Stimulated activated CD4-positive, alpha-beta T cell treated with anti-CD3 and anti-CD28 coated beads, Interleukin-15, amount 100 ng/mL, for 48 hours (primary cell): ENCODE data around the gene PLEKHA6.

ENCODE experiments used
- DNase-seq, 2 donors: peaks; one replicate each; pipeline ENCODE4 v3.0.0-alpha.2; 2020; ENCODE audit warnings: low read depth in 2 of 2

Gene PLEKHA6

DNA sequence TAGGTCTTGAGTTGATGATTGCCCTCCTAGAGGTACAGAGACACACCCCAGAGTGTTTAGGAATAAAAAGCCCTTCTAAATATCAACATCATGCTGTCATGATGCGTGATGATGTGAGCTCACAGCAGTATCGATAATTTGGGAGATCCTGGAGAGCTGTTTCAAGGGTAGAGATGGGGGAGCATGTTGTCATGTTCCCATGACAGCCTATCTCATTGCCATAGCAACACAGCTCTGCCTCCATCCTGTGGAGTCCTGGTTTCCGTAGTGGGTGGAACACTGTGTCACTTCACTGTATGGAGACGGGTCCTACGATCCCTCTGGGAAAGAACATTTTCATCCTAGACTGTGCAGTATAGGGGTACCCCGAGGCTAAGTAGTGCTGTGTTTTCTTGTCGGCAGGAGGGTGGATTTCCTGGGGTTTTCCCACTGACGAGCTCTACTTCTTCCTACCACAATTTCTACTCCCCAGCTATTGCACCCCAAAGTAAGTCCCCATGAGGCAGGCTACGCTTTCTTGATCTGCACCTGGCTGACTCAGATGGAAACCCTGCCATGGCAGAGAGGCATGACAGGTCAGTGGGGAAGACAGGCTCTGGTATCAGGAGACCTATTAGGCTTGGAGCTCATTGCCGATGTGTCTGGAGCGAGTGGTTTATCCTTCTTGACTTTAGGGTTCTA lies 170.6 kb downstream of the PLEKHA6 start:
- no peak for DNase-seq

DNA sequence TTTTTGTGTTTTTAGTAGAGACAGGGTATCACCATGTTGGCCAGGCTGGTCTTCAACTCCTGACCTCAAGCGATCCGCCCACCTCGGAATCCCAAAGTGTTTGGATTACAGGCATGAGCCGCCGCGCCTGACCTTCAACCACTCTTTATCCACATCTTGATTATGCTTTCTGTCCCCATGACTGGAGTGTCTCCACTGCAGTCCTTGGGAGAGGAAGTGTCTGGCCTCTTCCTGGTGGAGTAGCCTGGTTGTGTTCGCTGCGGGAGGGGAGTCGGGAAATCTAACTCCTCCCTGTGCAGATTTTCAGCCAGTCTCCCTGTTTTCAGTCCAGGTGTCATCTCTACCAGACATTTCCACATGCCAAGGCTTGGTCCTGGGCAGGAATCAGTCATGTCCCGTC lies 173.1 kb downstream of the PLEKHA6 start:
- DNase-seq = no peak

GRCh38 chr1:204181116-204181515 lies 178.6 kb downstream of the PLEKHA6 start:
- DNase-seq = no peak

DNA sequence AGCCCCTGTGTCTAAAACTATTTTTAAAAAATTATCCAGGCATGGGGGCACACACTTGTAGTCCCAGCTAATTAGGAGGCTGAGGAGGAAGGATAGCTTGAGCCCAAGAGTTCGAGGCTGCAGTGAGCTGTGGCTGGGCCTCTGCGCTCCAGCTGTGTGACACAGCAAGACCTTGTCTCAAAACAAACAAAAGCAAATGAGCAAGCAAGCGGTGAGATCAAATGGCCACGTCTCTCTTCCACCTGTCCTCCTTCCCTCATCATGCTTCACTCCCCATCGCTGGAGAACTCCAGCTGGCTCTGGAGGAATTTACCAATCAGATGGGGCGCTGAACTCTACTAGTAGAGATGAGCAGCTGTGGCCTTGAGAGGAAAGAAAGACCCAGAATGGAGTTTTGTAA lies 179.6 kb downstream of the PLEKHA6 start:
- no peak for DNase-seq

- DNase-seq = no peak
Observed at GRCh38 chr1:204178487-204179281, 181.0 kb downstream of the PLEKHA6 start.

DNA sequence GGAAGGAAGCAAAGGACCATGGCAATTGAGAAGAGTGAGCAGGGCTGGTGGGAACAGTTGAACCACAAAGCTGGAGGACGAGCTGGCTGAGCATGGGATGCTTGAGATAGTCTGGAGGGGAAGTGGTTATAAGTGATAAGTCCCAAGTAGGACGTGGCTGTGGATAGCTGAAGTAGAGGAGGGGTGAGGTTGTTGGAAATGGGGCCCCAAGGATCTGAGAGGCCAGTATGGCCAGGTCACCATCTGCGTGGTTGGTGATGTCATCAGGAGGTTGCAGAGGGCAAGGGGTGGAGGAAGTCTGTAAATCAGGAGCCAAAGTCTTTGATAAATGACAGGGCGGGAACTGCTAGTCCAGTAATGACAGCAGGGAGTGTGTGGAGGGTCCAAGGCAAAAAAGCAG lies 182.6 kb downstream of the PLEKHA6 start:
- no peak for DNase-seq

DNA sequence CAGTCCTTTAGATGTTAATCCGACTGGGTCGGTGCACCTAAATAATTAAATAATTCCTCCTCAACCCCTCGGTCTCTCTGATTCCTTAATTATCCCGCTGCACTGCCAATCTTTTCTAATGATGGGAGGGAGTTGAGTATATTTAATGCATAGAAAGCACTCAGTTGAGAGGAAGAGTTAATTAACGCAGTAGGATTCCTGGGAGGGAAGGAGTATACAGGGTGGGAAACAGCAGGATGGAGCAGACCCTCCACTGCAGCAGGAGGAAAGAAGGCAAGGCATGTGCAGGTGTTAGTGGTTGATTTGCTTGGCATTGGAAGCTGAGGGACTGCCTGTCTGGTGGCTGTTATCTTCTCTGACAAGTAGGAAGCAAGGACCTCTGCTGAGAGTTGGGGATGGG lies 183.7 kb downstream of the PLEKHA6 start:
- no peak for DNase-seq

DNA sequence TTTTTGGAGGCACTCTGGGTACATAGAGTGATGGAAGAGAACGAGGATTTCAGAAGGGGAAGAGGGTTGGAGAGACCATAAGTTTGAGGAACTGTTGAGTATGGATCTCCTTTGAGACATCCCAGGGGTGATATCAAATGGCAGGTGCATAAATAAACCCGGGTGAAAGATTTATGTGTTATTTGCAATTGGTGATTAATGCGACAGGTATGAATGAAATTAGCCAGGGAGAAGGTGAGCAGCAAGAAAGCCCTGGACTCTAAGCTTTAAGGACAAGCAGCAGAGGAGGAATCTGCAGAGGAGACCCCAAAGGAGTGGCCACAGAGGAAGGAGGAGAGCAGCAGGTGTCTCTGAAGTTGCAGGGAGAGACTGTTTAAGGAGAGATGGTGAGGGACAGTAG lies 184.8 kb downstream of the PLEKHA6 start:
- no peak for DNase-seq

DNA sequence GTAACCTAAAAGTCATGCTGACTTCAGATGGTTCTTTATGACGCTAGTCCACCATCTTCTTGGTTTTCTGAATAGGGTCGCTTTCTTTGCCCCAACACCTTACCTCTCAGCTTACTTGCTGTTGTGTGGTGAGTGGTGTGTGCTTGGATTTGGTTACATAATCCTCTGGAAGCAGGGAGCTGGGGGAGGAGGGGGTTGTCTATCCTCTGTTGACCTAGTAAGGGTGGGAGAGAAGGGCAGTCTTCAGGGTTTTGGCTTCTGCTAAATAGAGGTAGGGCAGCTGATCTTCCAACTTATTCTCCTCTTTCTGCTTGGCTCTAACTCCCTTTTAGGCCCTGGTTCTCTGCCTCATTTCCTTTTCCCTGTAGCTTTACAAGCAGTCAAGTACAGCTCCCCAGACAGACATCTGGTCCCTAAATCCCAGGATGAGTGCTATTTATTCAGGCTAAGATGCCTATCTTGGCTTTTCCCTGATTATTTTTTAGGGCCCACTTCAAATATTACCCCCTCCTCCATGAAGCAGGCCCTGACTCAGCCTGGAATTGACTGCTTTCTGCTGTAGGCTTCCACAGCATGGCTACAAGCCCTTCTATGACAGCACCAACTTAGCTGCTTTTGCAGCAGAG lies 187.2 kb downstream of the PLEKHA6 start:
- no peak for DNase-seq

DNA sequence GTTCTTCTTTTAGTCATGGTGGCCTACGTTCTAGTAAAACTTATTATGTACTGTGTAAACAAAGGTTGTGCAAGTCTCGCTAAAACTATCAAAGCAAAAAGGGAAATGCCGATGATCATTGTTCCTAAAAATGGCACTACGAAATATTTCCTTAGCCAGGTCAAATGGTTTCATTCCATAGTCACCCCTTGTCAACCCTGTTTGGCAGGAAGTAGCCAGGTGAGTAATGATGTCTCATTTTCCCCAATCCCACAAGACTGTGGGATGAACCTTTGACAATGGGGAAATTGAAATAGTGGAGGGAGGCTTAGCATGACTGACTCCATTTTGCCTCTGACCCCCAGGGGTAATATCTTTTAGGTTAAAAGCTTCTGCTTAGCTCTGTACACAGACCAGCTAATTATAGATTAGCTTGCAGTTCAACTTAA lies 188.0 kb downstream of the PLEKHA6 start:
- no peak for DNase-seq

DNA sequence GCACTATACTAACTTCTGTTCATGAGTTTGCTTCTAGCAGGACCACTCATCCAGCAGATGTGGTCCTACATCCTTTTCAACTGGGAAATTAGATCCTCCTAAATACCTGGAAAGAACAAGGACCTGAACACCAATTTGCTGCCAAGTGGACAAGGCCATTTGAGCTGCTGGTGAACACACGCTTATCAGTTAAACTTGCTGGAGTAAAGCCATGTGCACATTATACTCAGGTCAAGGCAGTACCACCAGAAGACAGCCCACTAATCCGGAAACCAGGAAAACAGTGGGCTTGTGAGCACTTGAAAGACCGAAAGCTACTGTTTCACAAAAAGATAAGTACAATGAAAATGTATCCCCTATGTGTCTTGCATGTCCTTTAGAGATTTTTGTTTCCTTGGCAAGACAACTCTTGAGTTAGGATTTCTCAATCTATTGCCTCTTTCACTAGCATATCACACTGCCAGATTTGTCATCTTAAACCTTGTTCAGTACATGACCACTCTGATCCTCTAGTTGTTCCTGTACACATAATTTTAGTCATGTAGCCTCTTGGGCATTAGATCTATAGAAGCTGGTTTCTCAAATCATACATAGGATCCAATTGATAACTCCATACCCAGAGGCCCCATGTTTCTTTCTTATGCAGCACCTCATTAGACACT lies 189.1 kb downstream of the PLEKHA6 start:
- DNase-seq = no peak

DNA sequence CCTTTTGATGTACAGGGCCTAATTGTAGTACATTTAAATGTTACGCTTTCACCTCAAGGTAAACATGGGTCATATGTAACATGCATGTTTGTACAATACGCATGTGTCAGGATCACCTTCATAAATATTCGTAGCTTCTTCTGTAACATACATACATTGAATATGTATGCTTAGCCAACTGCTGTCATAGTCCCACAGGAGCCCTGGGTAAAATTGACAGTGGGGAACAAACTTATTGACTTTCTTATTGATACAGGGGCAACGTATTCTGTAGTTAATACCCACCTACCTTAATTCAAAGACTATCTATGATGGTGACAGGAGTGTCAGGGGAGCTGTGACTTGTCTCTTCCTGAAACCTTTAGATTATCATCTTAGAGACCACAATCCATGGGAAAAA lies 189.9 kb downstream of the PLEKHA6 start:
- DNase-seq = no peak
